A673 (cell line): ENCODE data around the gene ADARB2.

Experiments used
- EZH2 ChIP-seq: fragments of 200-600 bp; sonication (generic); IDR thresholded peaks from 2 replicates; pipeline ENCODE4 v1.6.1; 2017; ENCODE audit warnings: borderline replicate concordance, low read depth, mild to moderate bottlenecking, mixed read lengths, antibody characterized with exemption, low read length; ENCODE audit not compliant: poor library complexity, severe bottlenecking
- TF ChIP-seq, protein P1 (sequence below): fragments of 300-800, 200-600 bp; sonication (generic); conservative IDR thresholded peaks from 2 replicates; pipeline ENCODE4 v1.5.1; 2017; ENCODE audit warnings: low read depth, mild to moderate bottlenecking, antibody characterized with exemption, low read length, moderate library complexity, mixed read lengths

DNA sequence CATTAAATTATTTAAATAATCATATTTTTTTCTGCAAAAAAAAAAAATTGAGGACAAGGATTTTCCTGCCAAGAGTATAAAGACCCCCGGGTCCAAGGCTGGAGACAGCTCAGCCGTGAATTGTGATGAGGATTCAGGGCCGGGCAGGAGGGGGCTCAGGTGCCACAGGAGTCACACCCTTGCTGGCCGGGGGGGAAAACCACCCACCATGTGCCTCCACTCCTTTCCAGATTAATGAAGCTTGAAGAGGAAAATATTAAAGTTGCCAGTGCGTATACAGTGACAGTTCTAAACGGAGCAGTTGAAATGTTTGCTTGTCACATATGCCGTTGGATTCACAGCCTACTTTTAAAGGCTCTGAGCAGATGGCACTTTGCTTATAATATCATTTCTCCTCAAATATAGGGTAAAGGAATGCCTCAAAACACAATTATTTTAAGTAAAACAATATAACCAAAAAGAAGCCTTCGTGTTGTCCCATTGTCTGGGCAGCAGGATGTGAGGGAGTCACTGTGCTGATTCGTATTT, 49.6 kb downstream of the ADARB2 start:
- TF ChIP-seq, protein P1, sequence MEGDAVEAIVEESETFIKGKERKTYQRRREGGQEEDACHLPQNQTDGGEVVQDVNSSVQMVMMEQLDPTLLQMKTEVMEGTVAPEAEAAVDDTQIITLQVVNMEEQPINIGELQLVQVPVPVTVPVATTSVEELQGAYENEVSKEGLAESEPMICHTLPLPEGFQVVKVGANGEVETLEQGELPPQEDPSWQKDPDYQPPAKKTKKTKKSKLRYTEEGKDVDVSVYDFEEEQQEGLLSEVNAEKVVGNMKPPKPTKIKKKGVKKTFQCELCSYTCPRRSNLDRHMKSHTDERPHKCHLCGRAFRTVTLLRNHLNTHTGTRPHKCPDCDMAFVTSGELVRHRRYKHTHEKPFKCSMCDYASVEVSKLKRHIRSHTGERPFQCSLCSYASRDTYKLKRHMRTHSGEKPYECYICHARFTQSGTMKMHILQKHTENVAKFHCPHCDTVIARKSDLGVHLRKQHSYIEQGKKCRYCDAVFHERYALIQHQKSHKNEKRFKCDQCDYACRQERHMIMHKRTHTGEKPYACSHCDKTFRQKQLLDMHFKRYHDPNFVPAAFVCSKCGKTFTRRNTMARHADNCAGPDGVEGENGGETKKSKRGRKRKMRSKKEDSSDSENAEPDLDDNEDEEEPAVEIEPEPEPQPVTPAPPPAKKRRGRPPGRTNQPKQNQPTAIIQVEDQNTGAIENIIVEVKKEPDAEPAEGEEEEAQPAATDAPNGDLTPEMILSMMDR: no peak
- no peak for TF ChIP-seq EZH2
